Measurements from ENCODE around the gene MAP1B. TPM values are rescaled to one million over a fixed set of nuclear protein-coding genes. Genes with fewer than 3 reads are reported as not detected.

Gene MAP1B
- total RNA-seq, 1 experiment from 2014 or later = not detected

- no peak overlapping the region for H3K4me2 ChIP-seq (ENCODE audit: low read depth, low read length, poor library complexity, severe bottlenecking)
- no peak overlapping the region for H3K9ac ChIP-seq (ENCODE audit: low read length)
- no peak for DNase-seq
- peaks cover 26% of the 10 kb centered on the region for H3K4me1 ChIP-seq (ENCODE audit: low read length)
- H3K4me3 ChIP-seq (ENCODE audit: low read length) = no peak overlapping the region
- no peaks in the 10 kb centered on the region for H4K20me1 ChIP-seq (ENCODE audit: insufficient read depth, low read depth, low read length)
- no peaks in the 10 kb centered on the region for H3K9me2 ChIP-seq (replicated peaks; ENCODE audit: insufficient read depth, low read length)
- H3K27me3 ChIP-seq (ENCODE audit: low read length) = no peaks in the 10 kb centered on the region
- no peak overlapping the region for H2AFZ ChIP-seq (ENCODE audit: low read length)
- H3K36me3 ChIP-seq (ENCODE audit: insufficient read depth, low read length) = peaks cover under 1% of the 10 kb centered on the region; the same call in 1 of the 2 replicates
- no peak overlapping the region for H3K27ac ChIP-seq (ENCODE audit: low read length)
- peaks cover 96% of the 10 kb centered on the region for H3K79me2 ChIP-seq (ENCODE audit: low read length)
- no peaks in the 10 kb centered on the region for H3K9me3 ChIP-seq (ENCODE audit: low read length)
These were observed 135.7 kb downstream of the MAP1B start for GRCh38 chr5:72242796-72243475.

DNA sequence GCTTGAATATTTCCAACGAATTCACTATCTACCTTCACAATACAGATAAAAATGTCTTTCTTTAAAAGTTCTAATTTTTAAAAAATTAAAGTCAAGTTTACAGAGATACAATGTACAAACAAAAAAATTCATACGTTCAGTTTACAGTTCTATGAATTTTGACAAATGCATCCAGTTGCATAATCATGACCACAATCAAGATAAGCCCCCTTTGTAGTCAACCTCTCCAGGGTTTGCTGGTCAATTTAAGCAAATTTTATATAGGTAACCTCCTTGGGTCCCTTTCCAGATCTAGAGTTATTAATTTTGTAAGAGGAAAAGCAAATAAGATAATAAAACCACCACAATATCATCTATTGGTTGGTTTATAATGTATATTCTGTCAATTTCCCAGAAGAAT, 136.4 kb downstream of the MAP1B start:
- H2AFZ ChIP-seq (ENCODE audit: low read length) = no peak overlapping the region
- no peak for DNase-seq
- no peak overlapping the region for H3K27ac ChIP-seq (ENCODE audit: low read length)
- no peak overlapping the region for H3K4me2 ChIP-seq (ENCODE audit: low read depth, low read length, poor library complexity, severe bottlenecking)
- H4K20me1 ChIP-seq (ENCODE audit: insufficient read depth, low read depth, low read length) = no peaks in the 10 kb centered on the region
- H3K9me3 ChIP-seq (ENCODE audit: low read length) = no peaks in the 10 kb centered on the region
- H3K9me2 ChIP-seq (replicated peaks; ENCODE audit: insufficient read depth, low read length) = no peaks in the 10 kb centered on the region
- H3K4me3 ChIP-seq (ENCODE audit: low read length) = no peak overlapping the region
- no peaks in the 10 kb centered on the region for H3K27me3 ChIP-seq (ENCODE audit: low read length)
- H3K36me3 ChIP-seq (ENCODE audit: insufficient read depth, low read length) = no peaks in the 10 kb centered on the region; the same call in 1 of the 2 replicates
- H3K9ac ChIP-seq (ENCODE audit: low read length) = no peak overlapping the region
- H3K79me2 ChIP-seq (ENCODE audit: low read length) = peaks cover 95% of the 10 kb centered on the region
- H3K4me1 ChIP-seq (ENCODE audit: low read length) = peaks cover 26% of the 10 kb centered on the region

DNA sequence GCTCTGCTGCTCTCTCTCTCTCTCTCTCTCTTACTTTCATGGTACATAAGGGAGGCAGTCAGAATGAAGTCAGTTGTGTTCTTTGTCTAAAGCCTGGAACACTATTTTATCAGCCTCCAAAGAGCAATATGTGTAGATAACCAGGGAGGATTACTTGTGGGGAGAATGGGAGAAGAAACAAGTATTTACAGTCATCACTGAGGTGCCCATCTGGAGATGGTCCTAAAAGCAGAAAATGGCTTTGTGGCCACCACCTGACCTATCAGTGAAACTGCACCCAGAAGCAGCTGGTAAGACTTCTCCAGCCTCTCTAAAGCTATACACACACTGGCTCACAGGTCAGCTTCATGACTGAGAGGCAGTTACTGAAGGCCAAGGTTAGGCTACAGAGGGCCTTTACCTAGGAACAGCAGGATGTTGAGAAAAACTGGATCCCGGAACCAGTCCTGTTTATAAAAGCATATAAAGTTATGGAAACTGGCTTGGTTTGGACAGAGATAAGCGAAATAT, 137.6 kb downstream of the MAP1B start:
- Histone ChIP-seq H3K27me3 (ENCODE audit: low read length) (no peaks in the 10 kb centered on the region), H3K4me1 (ENCODE audit: low read length) (peaks cover 26% of the 10 kb centered on the region), H3K36me3 (ENCODE audit: insufficient read depth, low read length) (no peaks in the 10 kb centered on the region), H3K27ac (ENCODE audit: low read length) (peak overlapping the region; percentile 41), H4K20me1 (ENCODE audit: insufficient read depth, low read depth, low read length) (no peaks in the 10 kb centered on the region), H3K9me3 (ENCODE audit: low read length) (no peaks in the 10 kb centered on the region), H3K4me3 (ENCODE audit: low read length) (no peak overlapping the region), H3K4me2 (ENCODE audit: low read depth, low read length, poor library complexity, severe bottlenecking) (no peak overlapping the region), H2AFZ (ENCODE audit: low read length) (no peak overlapping the region), H3K9me2 (replicated peaks; ENCODE audit: insufficient read depth, low read length) (no peaks in the 10 kb centered on the region), H3K9ac (ENCODE audit: low read length) (no peak overlapping the region), H3K79me2 (ENCODE audit: low read length) (peaks cover 92% of the 10 kb centered on the region)
- DNase-seq = peak; percentile 75

DNA sequence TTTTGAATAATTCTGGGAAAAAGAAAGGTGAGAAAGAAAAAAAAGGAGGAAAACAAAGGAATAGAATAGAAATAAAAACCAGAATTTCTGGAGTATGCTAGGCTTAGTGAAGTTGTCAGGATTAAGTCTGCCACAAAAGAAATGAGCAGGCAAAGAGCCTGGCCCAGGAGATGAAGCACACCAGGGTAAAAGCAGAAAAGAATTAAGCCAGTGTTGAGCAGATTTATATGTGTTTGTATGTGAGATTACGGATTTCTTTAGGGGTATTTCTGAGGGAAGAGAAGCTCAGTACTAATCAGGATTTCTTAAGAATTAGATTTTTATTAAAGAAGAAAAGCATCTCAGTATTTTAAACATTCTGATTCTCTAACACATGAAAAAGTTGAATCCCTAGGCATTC, 138.3 kb downstream of the MAP1B start:
- Histone ChIP-seq H3K27me3 (ENCODE audit: low read length) (no peaks in the 10 kb centered on the region), H3K4me3 (ENCODE audit: low read length) (no peak overlapping the region), H3K4me1 (ENCODE audit: low read length) (peaks cover 26% of the 10 kb centered on the region), H3K9ac (ENCODE audit: low read length) (no peak overlapping the region), H3K9me3 (ENCODE audit: low read length) (no peaks in the 10 kb centered on the region), H3K36me3 (ENCODE audit: insufficient read depth, low read length) (no peaks in the 10 kb centered on the region), H3K27ac (ENCODE audit: low read length) (peak overlapping the region; percentile 41), H3K9me2 (replicated peaks; ENCODE audit: insufficient read depth, low read length) (no peaks in the 10 kb centered on the region), H3K79me2 (ENCODE audit: low read length) (peaks cover 92% of the 10 kb centered on the region), H4K20me1 (ENCODE audit: insufficient read depth, low read depth, low read length) (no peaks in the 10 kb centered on the region), H3K4me2 (ENCODE audit: low read depth, low read length, poor library complexity, severe bottlenecking) (no peak overlapping the region), H2AFZ (ENCODE audit: low read length) (no peak overlapping the region)
- no peak for DNase-seq

DNA sequence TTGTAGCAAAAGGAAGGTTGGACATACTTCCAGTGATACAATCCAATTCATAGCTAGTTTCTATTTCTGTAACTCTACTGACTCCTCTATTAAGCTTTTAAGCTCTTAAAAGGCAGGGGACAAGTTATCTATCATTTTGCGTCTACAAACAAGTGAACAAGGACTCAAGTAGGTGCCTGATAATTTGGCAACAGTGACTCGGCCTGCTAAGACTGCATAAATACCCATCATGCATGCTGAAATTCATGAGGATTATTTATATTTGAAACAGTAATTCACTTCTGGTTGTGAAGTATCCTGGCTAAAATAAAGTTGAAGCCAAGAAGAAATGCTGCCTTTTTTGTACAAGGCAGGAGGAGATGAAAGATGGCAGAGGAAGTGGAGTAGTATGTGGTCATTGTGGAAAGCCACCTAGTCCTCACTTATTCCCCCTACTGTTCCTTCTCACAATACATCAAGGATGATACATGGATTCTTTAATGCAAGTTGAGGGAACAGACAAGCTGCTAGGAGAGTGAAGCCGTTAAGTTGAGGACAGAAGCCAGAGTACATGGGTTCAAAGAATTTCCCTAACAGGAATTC, 138.8 kb downstream of the MAP1B start:
- no peaks in the 10 kb centered on the region for H3K36me3 ChIP-seq (ENCODE audit: insufficient read depth, low read length)
- no peak overlapping the region for H3K4me2 ChIP-seq (ENCODE audit: low read depth, low read length, poor library complexity, severe bottlenecking)
- no peaks in the 10 kb centered on the region for H3K9me3 ChIP-seq (ENCODE audit: low read length)
- peaks cover 26% of the 10 kb centered on the region for H3K4me1 ChIP-seq (ENCODE audit: low read length)
- H3K27ac ChIP-seq (ENCODE audit: low read length) = peak overlapping the region; percentile 41
- no peak overlapping the region for H3K9ac ChIP-seq (ENCODE audit: low read length)
- no peaks in the 10 kb centered on the region for H3K9me2 ChIP-seq (replicated peaks; ENCODE audit: insufficient read depth, low read length)
- H3K79me2 ChIP-seq (ENCODE audit: low read length) = peaks cover 92% of the 10 kb centered on the region
- DNase-seq = no peak
- H3K4me3 ChIP-seq (ENCODE audit: low read length) = no peak overlapping the region
- no peaks in the 10 kb centered on the region for H4K20me1 ChIP-seq (ENCODE audit: insufficient read depth, low read depth, low read length)
- H3K27me3 ChIP-seq (ENCODE audit: low read length) = no peaks in the 10 kb centered on the region
- no peak overlapping the region for H2AFZ ChIP-seq (ENCODE audit: low read length)

- Histone ChIP-seq H2AFZ (ENCODE audit: low read length) (no peak overlapping the region), H3K4me1 (ENCODE audit: low read length) (peaks cover 26% of the 10 kb centered on the region), H3K27me3 (ENCODE audit: low read length) (no peaks in the 10 kb centered on the region), H4K20me1 (ENCODE audit: insufficient read depth, low read depth, low read length) (no peaks in the 10 kb centered on the region), H3K9me2 (replicated peaks; ENCODE audit: insufficient read depth, low read length) (no peaks in the 10 kb centered on the region), H3K27ac (ENCODE audit: low read length) (no peak overlapping the region), H3K79me2 (ENCODE audit: low read length) (peaks cover 92% of the 10 kb centered on the region), H3K36me3 (ENCODE audit: insufficient read depth, low read length) (no peaks in the 10 kb centered on the region), H3K4me3 (ENCODE audit: low read length) (no peak overlapping the region), H3K9ac (ENCODE audit: low read length) (no peak overlapping the region), H3K4me2 (ENCODE audit: low read depth, low read length, poor library complexity, severe bottlenecking) (no peak overlapping the region), H3K9me3 (ENCODE audit: low read length) (no peaks in the 10 kb centered on the region)
- no peak for DNase-seq
These were observed 139.7 kb downstream of the MAP1B start for GRCh38 chr5:72246954-72247442.

DNA sequence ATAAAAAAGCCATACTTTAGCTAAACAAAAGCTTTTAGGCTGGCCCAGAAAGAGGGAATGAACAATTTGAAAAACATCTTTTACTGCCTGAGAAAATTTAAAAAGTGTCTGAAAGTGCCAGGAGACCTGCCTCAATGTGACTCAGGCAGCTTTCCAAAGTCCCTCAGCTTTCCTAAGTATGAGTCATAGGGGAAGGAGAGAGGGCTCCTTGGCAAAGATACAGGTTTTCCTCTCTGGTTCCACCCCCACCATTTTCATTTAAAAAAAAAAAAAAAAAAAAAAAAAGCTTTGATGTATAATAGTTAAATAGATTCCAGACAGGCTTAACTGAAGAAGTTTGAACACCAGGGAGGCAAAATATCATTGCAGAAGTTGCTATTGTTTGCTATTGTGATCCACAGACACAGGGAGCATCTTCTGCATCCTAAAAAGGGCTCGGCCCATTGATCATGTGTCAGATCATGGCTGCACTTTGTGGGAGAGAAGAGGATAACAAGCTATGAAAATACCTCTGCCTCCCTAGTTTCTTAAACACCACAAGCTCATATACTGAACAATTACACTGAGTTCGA, 141.2 kb downstream of the MAP1B start:
- Histone ChIP-seq H4K20me1 (ENCODE audit: insufficient read depth, low read depth, low read length) (no peaks in the 10 kb centered on the region), H3K27ac (ENCODE audit: low read length) (no peak overlapping the region), H3K79me2 (ENCODE audit: low read length) (peaks cover 90% of the 10 kb centered on the region), H3K4me1 (ENCODE audit: low read length) (peaks cover 26% of the 10 kb centered on the region), H3K9me3 (ENCODE audit: low read length) (no peaks in the 10 kb centered on the region), H3K36me3 (ENCODE audit: insufficient read depth, low read length) (no peaks in the 10 kb centered on the region), H2AFZ (ENCODE audit: low read length) (no peak overlapping the region), H3K9me2 (replicated peaks; ENCODE audit: insufficient read depth, low read length) (no peaks in the 10 kb centered on the region), H3K9ac (ENCODE audit: low read length) (no peak overlapping the region), H3K4me2 (ENCODE audit: low read depth, low read length, poor library complexity, severe bottlenecking) (no peak overlapping the region), H3K27me3 (ENCODE audit: low read length) (no peaks in the 10 kb centered on the region), H3K4me3 (ENCODE audit: low read length) (no peak overlapping the region)
- DNase-seq = no peak

DNA sequence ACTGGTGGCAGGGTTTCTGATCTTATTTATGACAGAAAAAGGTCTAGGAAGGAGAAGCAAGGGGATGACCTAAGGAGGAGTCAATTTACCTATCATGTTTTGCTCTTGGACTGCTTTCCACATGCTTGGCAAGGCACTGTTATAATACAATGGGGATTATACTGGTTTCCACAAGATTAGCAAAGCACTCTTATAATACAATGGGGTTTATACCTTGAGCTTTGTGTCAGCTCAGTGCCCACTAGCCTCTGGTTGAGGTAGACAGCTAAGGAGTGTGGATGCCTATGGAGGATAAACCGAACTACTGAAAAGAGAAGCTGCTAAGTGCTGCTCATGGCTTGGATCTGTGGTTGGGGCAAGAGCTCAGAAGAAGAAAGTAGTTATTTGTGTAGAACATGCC, 144.1 kb downstream of the MAP1B start:
- Histone ChIP-seq H3K9me2 (replicated peaks; ENCODE audit: insufficient read depth, low read length) (no peaks in the 10 kb centered on the region), H3K9me3 (ENCODE audit: low read length) (no peaks in the 10 kb centered on the region), H3K36me3 (ENCODE audit: insufficient read depth, low read length) (no peaks in the 10 kb centered on the region), H3K79me2 (ENCODE audit: low read length) (peaks cover 86% of the 10 kb centered on the region), H3K27ac (ENCODE audit: low read length) (no peak overlapping the region), H4K20me1 (ENCODE audit: insufficient read depth, low read depth, low read length) (no peaks in the 10 kb centered on the region), H3K4me1 (ENCODE audit: low read length) (peaks cover 11% of the 10 kb centered on the region), H3K4me2 (ENCODE audit: low read depth, low read length, poor library complexity, severe bottlenecking) (no peak overlapping the region), H3K4me3 (ENCODE audit: low read length) (no peak overlapping the region), H3K27me3 (ENCODE audit: low read length) (no peaks in the 10 kb centered on the region), H2AFZ (ENCODE audit: low read length) (no peak overlapping the region), H3K9ac (ENCODE audit: low read length) (no peak overlapping the region)
- no peak for DNase-seq
